ENCODE data around the gene BABAM2. TPM values are rescaled to one million over a fixed set of nuclear protein-coding genes. Genes with fewer than 3 reads are reported as not detected.

BABAM2 gene
- total RNA-seq, 4 donors from 2014 or later = 24.3 to 46.1 (median 44.5) TPM

DNA sequence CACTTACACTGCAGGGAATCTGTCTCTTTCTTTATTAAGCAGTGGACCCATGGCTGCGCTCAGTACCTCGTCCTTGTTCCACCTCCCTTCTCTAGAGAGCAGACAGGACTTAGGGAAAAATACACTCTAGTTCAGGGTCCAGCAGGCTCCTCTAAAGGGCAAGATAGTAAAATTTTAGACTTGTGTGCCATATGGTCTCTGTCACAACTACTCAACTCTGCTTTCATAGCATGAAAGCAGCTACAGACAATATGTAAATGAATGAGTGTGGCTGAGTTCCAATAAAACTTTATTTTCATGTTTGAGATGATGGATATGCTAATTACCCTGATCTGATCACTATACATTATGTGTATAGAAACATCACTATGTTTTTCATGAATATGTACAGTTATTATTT, 163.1 kb downstream of the BABAM2 start:
- no peak for DNase-seq (ENCODE audit: low spot score in 2 of 2)
- 50 to 58% methylated on average over 2 of the region's 2 CpGs for WGBS, 2 donors
- no peaks in the 10 kb centered on the region for H3K27me3 ChIP-seq
- H3K9me3 ChIP-seq = no peaks in the 10 kb centered on the region
- H3K4me1 ChIP-seq = peaks cover 0 to 30% (median 5%) of the 10 kb centered on the region in 4 donors
- TF ChIP-seq EP300 (IDR thresholded peaks at IDR 0.05) (no peak), POLR2A (IDR thresholded peaks at IDR 0.05) (no peak)
- TF ChIP-seq, protein P1, sequence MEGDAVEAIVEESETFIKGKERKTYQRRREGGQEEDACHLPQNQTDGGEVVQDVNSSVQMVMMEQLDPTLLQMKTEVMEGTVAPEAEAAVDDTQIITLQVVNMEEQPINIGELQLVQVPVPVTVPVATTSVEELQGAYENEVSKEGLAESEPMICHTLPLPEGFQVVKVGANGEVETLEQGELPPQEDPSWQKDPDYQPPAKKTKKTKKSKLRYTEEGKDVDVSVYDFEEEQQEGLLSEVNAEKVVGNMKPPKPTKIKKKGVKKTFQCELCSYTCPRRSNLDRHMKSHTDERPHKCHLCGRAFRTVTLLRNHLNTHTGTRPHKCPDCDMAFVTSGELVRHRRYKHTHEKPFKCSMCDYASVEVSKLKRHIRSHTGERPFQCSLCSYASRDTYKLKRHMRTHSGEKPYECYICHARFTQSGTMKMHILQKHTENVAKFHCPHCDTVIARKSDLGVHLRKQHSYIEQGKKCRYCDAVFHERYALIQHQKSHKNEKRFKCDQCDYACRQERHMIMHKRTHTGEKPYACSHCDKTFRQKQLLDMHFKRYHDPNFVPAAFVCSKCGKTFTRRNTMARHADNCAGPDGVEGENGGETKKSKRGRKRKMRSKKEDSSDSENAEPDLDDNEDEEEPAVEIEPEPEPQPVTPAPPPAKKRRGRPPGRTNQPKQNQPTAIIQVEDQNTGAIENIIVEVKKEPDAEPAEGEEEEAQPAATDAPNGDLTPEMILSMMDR (IDR thresholded peaks at IDR 0.05) = no peak
- no peak overlapping the region for H3K4me3 ChIP-seq
- peak overlapping the region in 2 of 4 donors; percentile 45 to 59 for H3K27ac ChIP-seq
- H3K36me3 ChIP-seq = no peaks in the 10 kb centered on the region

DNA sequence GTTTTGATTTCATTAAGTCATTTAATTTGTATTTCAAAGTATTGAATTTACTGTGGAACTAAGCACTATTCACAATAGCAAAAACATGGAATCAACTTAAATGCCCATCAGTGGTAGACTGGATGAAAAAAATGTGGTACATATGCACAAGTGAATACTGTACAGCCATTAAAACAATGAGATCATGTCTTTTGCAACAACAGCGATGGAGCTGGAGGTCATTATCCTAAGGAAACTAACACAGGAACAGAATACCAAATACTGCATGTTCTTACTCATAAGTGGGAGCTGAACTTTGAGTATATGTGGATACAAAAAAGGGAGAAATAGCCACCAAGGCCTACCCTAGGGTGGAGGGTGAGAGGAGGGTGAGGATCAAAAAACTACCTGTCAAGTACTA, 164.4 kb downstream of the BABAM2 start:
- H3K36me3 ChIP-seq = no peaks in the 10 kb centered on the region
- H3K9me3 ChIP-seq = no peaks in the 10 kb centered on the region
- H3K4me3 ChIP-seq = no peak overlapping the region
- H3K27ac ChIP-seq = no peak overlapping the region
- no peaks in the 10 kb centered on the region for H3K27me3 ChIP-seq
- peaks cover 0 to 20% (median 3%) of the 10 kb centered on the region in 4 donors for H3K4me1 ChIP-seq
- WGBS, 2 donors = 62 to 69% methylated on average over 1 of the region's 1 CpG
- TF ChIP-seq, protein P1 (IDR thresholded peaks at IDR 0.05) = no peak
- TF ChIP-seq POLR2A (IDR thresholded peaks at IDR 0.05) (no peak), EP300 (IDR thresholded peaks at IDR 0.05) (no peak)
- DNase-seq (ENCODE audit: low spot score in 2 of 2) = no peak

DNA sequence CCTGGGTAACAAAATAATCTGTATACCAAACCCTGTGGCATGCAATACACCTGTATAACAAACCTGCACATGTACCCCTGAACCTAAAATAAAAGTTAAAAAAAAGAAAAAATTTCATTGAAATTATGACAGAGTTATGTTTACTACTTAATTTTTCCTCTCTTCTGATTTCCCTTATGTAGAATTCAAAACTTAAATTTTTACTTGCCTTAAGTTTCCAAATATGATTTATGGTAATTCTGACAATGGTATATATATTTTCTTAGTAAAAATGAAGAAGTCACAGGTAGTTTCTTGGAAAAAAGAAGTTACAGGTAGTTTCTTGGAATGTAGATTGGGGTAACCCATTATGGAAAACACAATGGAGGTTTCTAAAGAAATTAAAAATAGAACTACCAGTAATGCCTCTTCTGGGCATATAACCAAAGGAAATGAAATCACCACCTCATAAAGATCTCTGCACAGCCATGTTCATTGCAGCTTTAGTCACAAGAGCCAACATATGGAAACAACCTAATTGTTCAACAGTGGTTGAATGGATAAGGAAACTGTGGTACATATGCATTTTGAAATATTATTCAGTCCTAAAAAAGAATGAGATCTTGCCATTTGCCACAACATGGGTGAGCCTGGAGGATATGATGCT, 164.9 kb downstream of the BABAM2 start:
- Histone ChIP-seq H3K36me3 (no peaks in the 10 kb centered on the region), H3K4me3 (no peak overlapping the region), H3K27ac (no peak overlapping the region), H3K27me3 (no peaks in the 10 kb centered on the region), H3K9me3 (no peaks in the 10 kb centered on the region), H3K4me1 (peaks cover 0 to 20% (median 3%) of the 10 kb centered on the region in 4 donors)
- TF ChIP-seq POLR2A (IDR thresholded peaks at IDR 0.05) (no peak), EP300 (IDR thresholded peaks at IDR 0.05) (no peak)
- TF ChIP-seq, protein P1 (IDR thresholded peaks at IDR 0.05) = no peak
- no peak for DNase-seq (ENCODE audit: low spot score in 2 of 2)

DNA sequence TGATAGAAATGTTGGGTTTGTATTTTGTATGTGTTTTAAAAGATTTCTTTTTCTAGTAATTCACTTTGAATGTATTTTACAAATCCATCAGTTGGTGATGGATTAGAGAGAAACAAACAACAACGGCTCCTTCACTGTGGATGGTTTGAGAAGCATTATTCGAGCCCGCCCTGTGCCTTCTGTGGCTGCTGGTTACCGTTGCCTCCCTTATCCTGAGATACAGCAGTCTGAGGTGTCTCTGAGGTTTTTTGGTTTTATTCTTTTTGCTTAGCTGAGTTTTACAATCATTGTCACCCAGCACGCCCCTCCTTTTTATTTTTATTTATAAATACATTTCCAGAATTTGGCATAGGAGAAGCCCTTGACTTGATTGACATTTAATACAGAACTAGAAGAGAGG, 168.3 kb downstream of the BABAM2 start:
- Histone ChIP-seq H3K27ac (no peak overlapping the region), H3K36me3 (no peaks in the 10 kb centered on the region), H3K4me1 (no peaks in the 10 kb centered on the region), H3K9me3 (no peaks in the 10 kb centered on the region), H3K4me3 (no peak overlapping the region), H3K27me3 (no peaks in the 10 kb centered on the region)
- no peak for DNase-seq (ENCODE audit: low spot score in 2 of 2)
- 88 to 93% methylated on average over 5 of the region's 5 CpGs for WGBS, 2 donors
- no peak for TF ChIP-seq POLR2A (IDR thresholded peaks at IDR 0.05)
- no peak for TF ChIP-seq EP300 (IDR thresholded peaks at IDR 0.05)
- TF ChIP-seq, protein P1 (IDR thresholded peaks at IDR 0.05) = no peak

DNA sequence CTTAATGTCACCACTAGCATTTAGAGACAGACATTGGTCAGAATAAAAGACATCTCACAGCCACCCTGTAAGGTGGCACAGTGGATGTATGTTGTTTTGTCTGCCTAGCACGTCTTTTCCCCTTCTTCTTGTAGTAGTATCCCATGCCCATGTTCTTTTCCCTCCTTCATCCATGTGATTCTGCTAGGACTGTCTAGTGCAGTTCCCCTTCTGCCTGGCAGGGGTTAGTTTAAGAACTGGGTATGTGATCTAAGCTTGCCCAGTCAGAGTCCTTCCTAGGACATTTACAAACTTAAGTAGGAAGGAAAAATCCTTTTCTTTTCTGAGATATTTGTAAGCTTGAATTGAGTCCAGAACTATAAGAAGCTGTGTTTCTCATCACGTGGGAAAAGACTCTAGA, 172.3 kb downstream of the BABAM2 start:
- Histone ChIP-seq H3K9me3 (no peaks in the 10 kb centered on the region), H3K4me3 (no peak overlapping the region), H3K4me1 (no peaks in the 10 kb centered on the region), H3K36me3 (peaks cover 0 to 5% (median 0%) of the 10 kb centered on the region in 3 donors), H3K27me3 (no peaks in the 10 kb centered on the region), H3K27ac (no peak overlapping the region)
- TF ChIP-seq POLR2A (IDR thresholded peaks at IDR 0.05) (no peak), EP300 (IDR thresholded peaks at IDR 0.05) (no peak)
- TF ChIP-seq, protein P1 (IDR thresholded peaks at IDR 0.05) = no peak
- DNase-seq (ENCODE audit: low spot score in 2 of 2) = no peak
- 69 to 70% methylated on average over 2 of the region's 2 CpGs for WGBS, 2 donors
